K562 (cell line): ENCODE results near the gene CLCN5. TPM values are rescaled to one million over a fixed set of nuclear protein-coding genes. Genes with fewer than 3 reads are reported as not detected.
A peak's percentile ranks its signal among the peaks of the same experiment; 100 is the strongest.

Experiments
- BCOR ChIP-seq: fragments of 450-650 bp; IDR thresholded peaks from 2 replicates; pipeline ENCODE4 v1.6.1; 2016
- CXXC5 ChIP-seq: fragments of 250-450 bp; sonication (Bioruptor Pico); IDR thresholded peaks from 2 replicates; pipeline ENCODE4 v1.8.0; 2022; ENCODE audit warnings: inconsistent platforms, mild to moderate bottlenecking, moderate library complexity
- E2F6 ChIP-seq, 2 experiments: IDR thresholded peaks; 2 replicates each; pipeline ENCODE4 v1.6.1; 2011; ENCODE audit warnings: borderline replicate concordance in 1 of 2, control low read depth in 1 of 2, low read depth in 1 of 2, low read length in 1 of 2, mild to moderate bottlenecking in 1 of 2, mixed read lengths in 1 of 2, moderate library complexity in 1 of 2; ENCODE audit not compliant: insufficient read depth in 1 of 2, insufficient read length in 1 of 2, poor library complexity in 1 of 2, severe bottlenecking in 1 of 2; ENCODE audit errors: extremely low read depth in 1 of 2
- GABPA ChIP-seq: fragments of 200-800 bp; sonication (Bioruptor generic); conservative IDR thresholded peaks from 2 replicates; pipeline ENCODE4 v1.6.1; 2016; ENCODE audit warnings: low read depth, missing genetic modification characterization, missing compliant biosample characterization
- PHF21A ChIP-seq: fragments of 450-650 bp; IDR thresholded peaks from 2 replicates; pipeline ENCODE4 v1.6.1; 2017; ENCODE audit warnings: low read depth, borderline replicate concordance
- RAD51 ChIP-seq: fragments of 450-650 bp; IDR thresholded peaks from 2 replicates; pipeline ENCODE4 v1.7.1; 2016; ENCODE audit warnings: low read depth, mild to moderate bottlenecking, borderline replicate concordance
- USF1 ChIP-seq: sonication (generic); formaldehyde crosslinking; IDR thresholded peaks from 2 replicates; pipeline ENCODE4 v1.9.0; 2022; ENCODE audit warnings: mild to moderate bottlenecking, missing genetic modification reagents
- ZBTB2 ChIP-seq: fragments of 450-650 bp; IDR thresholded peaks from 2 replicates; pipeline ENCODE4 v1.6.1; 2016; ENCODE audit warnings: antibody characterized with exemption
- ZBTB49 ChIP-seq: sonication (generic); formaldehyde crosslinking; IDR thresholded peaks from 2 replicates; pipeline ENCODE4 v1.8.0; 2022; ENCODE audit warnings: missing genetic modification reagents, mild to moderate bottlenecking, borderline replicate concordance
- ZFP36 ChIP-seq: fragments of 150-350 bp; IDR thresholded peaks from 2 replicates; pipeline ENCODE4 v1.6.1; 2018; ENCODE audit warnings: low read length, low read depth; ENCODE audit not compliant: partially characterized antibody
- ZMIZ1 ChIP-seq, 2 experiments: fragments of 150-350 bp in 1 of 2; IDR thresholded peaks; 2 replicates each; pipeline ENCODE4 v1.6.1; 2012 to 2016; ENCODE audit warnings: low read depth in 2 of 2, low read length in 2 of 2, mild to moderate bottlenecking in 1 of 2, moderate library complexity in 1 of 2
- ZNF766 ChIP-seq: fragments of 200-800 bp; sonication (Bioruptor generic); conservative IDR thresholded peaks from 2 replicates; pipeline ENCODE4 v1.6.1; 2016; ENCODE audit warnings: missing genetic modification characterization, missing compliant biosample characterization
- polyA plus RNA-seq, 8 experiments: library from polyadenylated mRNA; depleted of rRNA in 4 of 8; stranded (reverse) in 5 of 8; unstranded in 3 of 8; fragments of >200 nt; fragmentation: Nextera tagmentation in 2 of 8; fragmentation: Illumina TruSeq in 1 of 8; extraction: Ambion mirVana in 2 of 8; extraction: Trizol in 1 of 8; gene quantifications; 2 replicates each; pipeline versions ENCODE4 v1.2.1 to v1.2.3, GENCODE V29; 2011 to 2014; ENCODE audit warnings: inconsistent platforms in 1 of 8, missing spikeins in 1 of 8
- total RNA-seq, 7 experiments: library from RNA; depleted of rRNA in 6 of 7; stranded (reverse); fragments of >200 nt in 6 of 7; fragmentation: Illumina TruSeq in 2 of 7; extraction: Trizol in 2 of 7; gene quantifications; 2 replicates each; pipeline versions ENCODE4 v1.2.1 to v1.2.3, GENCODE V29; 2011 to 2021; ENCODE audit warnings: low replicate concordance in 1 of 7

CLCN5 gene
- total and polyA plus RNA-seq, 9 of the 15 experiments (the other 6 are each of a cell fraction or from before 2014, with no cell fraction given): 0.94 to 11.8 (median 7.1) TPM

- TF ChIP-seq ZMIZ1 (IDR thresholded peaks at IDR 0.05; ENCODE audit: low read depth in 2 of 2, low read length in 2 of 2): no peak
- TF ChIP-seq BCOR: no peak
- TF ChIP-seq ZNF766 (CRISPR knock-in tag): no peak
- no peak for TF ChIP-seq ZBTB2
- TF ChIP-seq PHF21A: no peak
- no peak for TF ChIP-seq ZFP36
- no peak for TF ChIP-seq CXXC5 (CRISPR knock-in tag)
- TF ChIP-seq USF1 (CRISPR knock-in tag): peak; percentile 45; the same call in 1 of the 2 replicates
- TF ChIP-seq RAD51: peak; percentile 88
- no peak for TF ChIP-seq GABPA
- TF ChIP-seq E2F6 (IDR thresholded peaks at IDR 0.05; ENCODE audit: borderline replicate concordance in 1 of 2, extremely low read depth in 1 of 2, insufficient read depth in 1 of 2, insufficient read length in 1 of 2, low read depth in 1 of 2, low read length in 1 of 2, poor library complexity in 1 of 2, severe bottlenecking in 1 of 2): no peak
- no peak for TF ChIP-seq ZBTB49 (CRISPR knock-in tag)
These were observed 145.3 kb downstream of the CLCN5 start (continued) for GRCh38 chrX:50067435-50068284.
